ENCODE results near the gene OCA2.
"Not testable (repeated sequence)": the region's sequence is repeated elsewhere in the genome, so short reads cannot be mapped to it uniquely, and the experiment has no call there.

OCA2 gene

DNA sequence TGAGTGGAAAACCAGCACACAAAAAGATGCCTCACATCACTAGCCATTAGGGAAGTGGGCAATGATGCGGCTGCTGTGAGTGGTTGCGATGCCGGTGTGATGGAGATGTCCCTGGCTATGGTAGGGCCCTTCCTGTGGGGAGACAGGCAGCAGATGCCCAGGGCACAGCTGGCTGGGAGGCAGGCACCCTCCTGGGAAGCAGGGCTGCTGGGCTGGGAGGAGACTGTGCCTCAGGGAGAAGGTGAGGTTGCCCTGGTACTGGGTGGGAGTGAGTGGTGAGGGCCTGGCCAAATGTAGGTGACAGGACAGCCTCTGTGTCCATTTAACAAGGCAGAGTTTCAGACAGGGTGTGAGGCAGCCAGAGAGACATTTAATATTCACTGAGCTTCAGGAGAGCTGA is 335.6 kb downstream of the OCA2 start:
- no peak for DNase-seq

DNA sequence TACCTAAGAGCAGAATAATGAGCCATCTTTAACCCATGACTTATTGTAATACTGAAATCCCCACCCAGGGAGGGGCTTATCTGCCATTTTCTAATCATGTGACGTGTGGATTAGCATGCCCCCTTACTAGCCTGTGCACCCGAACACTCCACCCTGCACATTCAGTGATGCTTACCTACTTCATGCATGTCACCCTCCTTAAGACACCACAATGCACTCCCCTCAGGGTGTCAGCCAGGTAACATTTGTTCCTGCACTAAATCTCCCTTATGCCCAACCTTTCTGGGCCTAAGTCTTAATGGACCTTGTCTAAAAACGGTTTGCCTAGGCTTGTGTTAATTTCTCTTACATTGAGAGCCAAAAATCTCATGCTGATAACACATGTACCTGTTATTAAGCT is 336.6 kb downstream of the OCA2 start:
- no peak for DNase-seq

GRCh38 chr15:27757052-27757451 is 342.1 kb downstream of the OCA2 start:
- DNase-seq, result no peak

DNA sequence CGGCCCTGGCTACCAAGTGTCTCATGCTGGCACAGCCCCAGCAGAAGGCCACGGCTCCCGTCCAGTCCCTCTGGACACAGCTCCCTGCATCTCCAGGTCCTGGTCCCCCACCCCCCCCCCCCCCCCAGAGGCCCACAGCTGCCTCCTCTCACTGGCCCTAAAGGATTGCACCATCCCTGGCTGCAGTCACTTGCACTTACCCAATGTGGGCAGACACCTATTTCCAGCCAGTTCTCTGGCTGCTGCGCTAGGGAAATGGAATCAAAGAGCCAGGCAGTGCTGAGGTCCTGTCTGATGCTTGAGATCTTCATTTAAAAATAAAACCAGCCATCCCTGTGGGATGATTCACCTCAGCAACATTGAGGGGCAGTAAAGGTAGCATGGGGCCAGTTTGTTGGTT is 346.4 kb downstream of the OCA2 start:
- no peak for DNase-seq

DNA sequence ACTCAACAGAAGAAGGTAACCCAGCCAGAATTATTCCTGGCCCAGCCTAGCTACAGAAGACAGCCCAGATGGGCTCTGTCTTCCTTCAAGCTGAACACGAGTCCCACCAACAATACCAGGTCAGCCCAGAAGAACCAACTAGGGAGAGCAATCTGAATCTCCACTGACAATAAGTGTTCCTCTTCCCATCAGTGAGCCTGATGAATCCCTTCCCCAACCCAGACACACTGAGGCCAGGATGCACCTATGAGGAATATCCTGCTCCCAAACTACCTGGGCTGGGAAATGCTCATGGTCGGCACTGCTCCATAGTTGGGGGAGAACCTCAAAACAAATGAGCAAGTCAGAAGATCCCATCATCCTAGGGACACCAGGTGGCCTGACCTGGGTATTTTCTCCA is 351.1 kb downstream of the OCA2 start:
- no peak for DNase-seq

DNA sequence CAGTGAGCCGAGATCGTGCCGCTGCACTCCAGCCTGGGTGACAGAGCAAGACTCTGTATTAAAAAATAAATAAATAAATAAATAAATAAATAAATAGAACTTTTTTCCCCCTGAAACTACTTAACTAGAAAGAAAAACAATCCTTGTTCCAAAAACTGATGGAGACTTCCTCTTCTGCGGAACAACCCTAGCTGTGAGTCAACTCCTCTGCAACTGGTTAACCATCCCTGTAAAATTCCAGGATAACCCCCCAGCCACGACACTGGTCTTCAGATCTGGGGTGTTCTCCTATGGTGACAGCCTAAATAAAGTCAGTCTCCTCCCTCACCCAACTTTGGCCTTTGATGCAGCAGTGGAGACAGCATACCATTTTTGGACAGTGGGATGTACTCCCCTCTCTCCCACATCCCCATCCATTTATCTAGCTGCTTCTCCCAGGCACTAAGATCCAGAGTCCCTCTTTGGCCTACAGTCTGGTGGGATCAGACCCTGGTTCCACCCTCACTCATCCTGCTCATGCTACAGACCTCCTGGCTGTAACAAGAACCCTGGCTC is 352.6 kb downstream of the OCA2 start:
- no peak for DNase-seq

GRCh38 chr15:27744641-27745040 is 354.5 kb downstream of the OCA2 start:
- no peak for DNase-seq

DNA sequence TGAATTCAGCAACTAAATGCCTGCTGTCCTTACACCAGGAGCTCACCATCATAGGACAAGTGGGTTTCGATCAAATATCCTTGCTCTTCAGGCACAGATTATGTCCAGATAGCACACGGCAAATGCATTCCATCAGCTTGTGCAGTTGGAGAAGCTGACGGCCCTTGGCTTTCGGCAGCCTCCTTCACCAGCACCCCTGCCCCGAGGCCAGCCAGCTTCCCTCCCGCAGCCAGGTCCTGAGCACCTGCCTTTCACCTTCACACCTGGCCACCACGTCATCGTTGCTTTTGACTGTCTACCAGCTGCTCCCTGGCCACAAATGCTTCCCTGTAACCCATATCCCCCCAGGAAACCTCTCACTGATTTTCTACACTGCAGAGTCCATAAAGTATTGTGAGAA is 355.5 kb downstream of the OCA2 start:
- no peak for DNase-seq

GRCh38 chr15:27742751-27743477 is 356.2 kb downstream of the OCA2 start:
- no peak for DNase-seq

GRCh38 chr15:27741226-27741860 is 357.8 kb downstream of the OCA2 start:
- DNase-seq, result no peak

DNA sequence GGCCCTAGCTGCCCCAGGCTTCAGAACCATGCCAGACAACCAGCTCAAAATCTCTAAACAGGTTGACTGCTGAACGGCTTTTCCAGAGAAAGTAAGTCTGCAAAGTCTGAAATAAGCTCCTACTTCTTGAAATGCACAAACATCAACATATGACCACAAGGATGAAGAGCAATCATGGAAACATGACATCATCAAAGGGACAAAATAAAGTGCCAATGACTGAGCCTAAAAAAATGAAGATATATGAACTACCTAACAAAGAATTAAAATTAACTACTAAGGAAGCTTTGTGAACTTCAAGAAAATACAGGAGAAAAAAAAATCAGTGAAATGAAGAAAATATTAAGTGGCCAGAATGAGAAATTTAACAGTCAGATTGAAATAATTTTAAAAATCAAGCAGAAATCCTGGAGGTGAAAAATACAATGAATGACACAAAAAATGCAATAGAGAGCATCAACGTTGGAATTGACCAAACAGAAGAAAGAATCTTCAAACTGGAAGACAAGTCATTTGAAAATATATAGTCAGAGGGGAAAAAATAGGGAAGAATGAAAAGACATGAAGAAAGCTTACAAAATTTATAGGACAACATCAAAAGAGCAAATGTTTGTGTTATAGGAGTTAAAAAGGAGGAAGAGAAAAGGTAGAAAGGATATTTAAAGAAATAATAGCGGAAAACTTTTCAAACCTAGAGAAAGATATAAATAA is 364.2 kb downstream of the OCA2 start:
- DNase-seq, result no peak

- DNase-seq, result no peak
These were observed 367.3 kb downstream of the OCA2 start for GRCh38 chr15:27731776-27732175.

GRCh38 chr15:27730868-27731267 is 368.2 kb downstream of the OCA2 start:
- DNase-seq, result no peak

DNA sequence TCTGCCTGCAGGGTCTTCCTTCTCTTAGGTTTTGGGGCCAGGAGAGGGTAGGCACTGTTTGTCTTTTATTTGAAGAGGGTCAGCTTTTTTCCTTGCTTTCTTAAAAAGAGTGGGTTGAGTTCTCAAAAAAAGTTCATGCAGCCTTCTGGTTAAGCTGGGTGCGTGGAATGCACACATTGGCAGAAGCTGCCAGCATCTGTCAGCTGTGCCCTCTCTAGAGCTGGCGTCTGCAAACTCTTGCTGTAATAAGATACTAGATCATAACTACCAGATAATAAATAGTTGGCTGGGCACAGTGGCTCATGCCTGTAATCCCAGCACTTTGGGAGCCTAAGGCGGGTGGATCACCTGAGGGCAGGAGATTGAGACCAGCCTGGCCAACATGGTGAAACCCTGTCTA is 373.4 kb downstream of the OCA2 start:
- no peak for DNase-seq

GRCh38 chr15:27723821-27724220 is 375.3 kb downstream of the OCA2 start:
- DNase-seq, result no peak

DNA sequence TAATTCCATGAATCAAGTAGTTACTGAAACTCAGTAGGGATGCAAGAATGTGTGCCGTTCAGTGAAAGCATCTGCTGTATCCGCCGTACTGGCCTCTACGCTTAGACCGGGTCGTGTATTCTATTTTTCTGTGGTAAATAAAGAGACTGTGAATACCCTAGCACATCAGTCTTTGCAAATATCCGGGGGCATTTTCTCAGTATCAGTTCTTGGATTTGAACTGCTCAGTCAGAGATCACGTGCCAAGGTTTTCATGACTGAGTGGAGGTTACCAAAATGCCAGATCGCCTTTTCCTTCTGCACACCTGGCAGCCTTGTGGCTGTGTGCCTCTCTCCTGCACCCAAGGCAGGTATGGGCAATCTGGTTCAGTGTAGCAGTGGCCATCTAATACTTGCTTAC is 377.0 kb downstream of the OCA2 start:
- DNase-seq, result no peak

DNA sequence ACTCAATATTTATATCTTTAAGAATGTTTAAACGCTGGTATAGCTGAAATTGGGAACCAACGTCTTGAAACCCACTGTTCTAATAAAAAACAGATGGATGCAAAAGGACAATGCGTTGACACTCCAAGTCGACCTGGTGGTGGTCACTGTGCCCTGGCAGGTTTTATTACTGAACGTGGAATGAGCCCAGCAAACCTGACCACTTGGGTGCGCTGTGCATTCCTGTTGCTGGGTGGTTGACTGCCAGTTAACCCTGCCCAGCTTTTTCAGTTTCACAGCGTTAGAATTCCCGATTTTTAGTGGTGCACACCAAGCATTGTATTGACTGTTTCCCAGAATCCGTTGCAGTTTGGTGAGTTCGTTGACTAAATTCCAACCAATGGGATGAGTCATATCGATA is 384.4 kb downstream of the OCA2 start:
- DNase-seq, result no peak

- DNase-seq, result not testable (repeated sequence)
These were observed 385.3 kb downstream of the OCA2 start for GRCh38 chr15:27713850-27714249.

- DNase-seq, result no peak
These were observed 391.9 kb downstream of the OCA2 start for GRCh38 chr15:27707257-27707656.

- DNase-seq, result no peak
These were observed 392.8 kb downstream of the OCA2 start for GRCh38 chr15:27706300-27706699.

GRCh38 chr15:27705056-27705455 is 394.1 kb downstream of the OCA2 start:
- no peak for DNase-seq
